HepG2 (cell line): ENCODE results near the gene TFB1M. TPM values are rescaled to one million over a fixed set of nuclear protein-coding genes. Genes with fewer than 3 reads are reported as not detected.

Experiments used
- ATAC-seq: fragments of 200-7000 bp; cut with Tn5 transposase; 3 replicates; pipeline ENCODE4 v1.9.1; 2020; ENCODE audit warnings: mild to moderate bottlenecking, moderate library complexity
- BruUV-seq: library from RNA; stranded (reverse); fragments of 400-500 nt; replicated peaks from 2 replicates; lab custom pipeline; 2021; lab: Mats Ljungman, UMichigan
- CTCF ChIA-PET: fragments of 300-600 bp; formaldehyde crosslinking; extraction: SDS; loops from one replicate; lab custom pipeline; 2021; ENCODE audit warnings: low total read pairs, inconsistent platforms, low intra/inter-chr PET ratio; lab: Yijun Ruan, JAX
- POLR2A ChIA-PET: fragments of 350-600 bp; sonication (Branson Sonifier 250); formaldehyde crosslinking; loops from one replicate; lab custom pipeline; 2020; ENCODE audit warnings: antibody characterized with exemption, inconsistent platforms; lab: Yijun Ruan, JAX
- DNase-seq: peaks from one replicate; pipeline ENCODE4 v3.0.0-alpha.2; 2015; ENCODE audit warnings: low spot score
- FAIRE-seq: peaks from 3 replicates; lab custom pipeline; 2011; peaks lifted over from hg19 to GRCh38; lab: Jason Lieb, UNC
- H2AFZ ChIP-seq: one replicate; pipeline ENCODE4 v1.6.1; 2011; ENCODE audit warnings: low read length, inconsistent platforms
- H3K27ac ChIP-seq: fragments of 300-600 bp; 3 replicates; pipeline ENCODE4 v1.8.0; 2011; ENCODE audit warnings: mixed run types, mild to moderate bottlenecking, mixed read lengths, low read length, inconsistent platforms; ENCODE audit not compliant: insufficient read depth; ENCODE audit errors: extremely low read length
- H3K27me3 ChIP-seq, 2 experiments: fragments of 200-600 bp in 1 of 2; 2 replicates in 1 of 2; 3 replicates in 1 of 2; pipeline versions ENCODE4 v1.6.0 to v1.8.0; 2011; ENCODE audit warnings: low read length in 2 of 2, mild to moderate bottlenecking in 2 of 2, moderate library complexity in 2 of 2, inconsistent platforms in 1 of 2; ENCODE audit not compliant: insufficient read depth in 2 of 2, control insufficient read depth in 1 of 2
- H3K36me3 ChIP-seq, 2 experiments: fragments of 200-600 bp in 1 of 2; replicated peaks in 1 of 2; 2 replicates in 1 of 2; 3 replicates in 1 of 2; pipeline versions ENCODE4 v1.5.1 to v1.8.0; 2011; ENCODE audit warnings: low read length in 2 of 2, inconsistent platforms in 1 of 2; ENCODE audit not compliant: insufficient read depth in 2 of 2, control insufficient read depth in 1 of 2
- H3K4me1 ChIP-seq: 2 replicates; pipeline ENCODE4 v1.5.1; 2012; ENCODE audit warnings: low read length, inconsistent platforms; ENCODE audit not compliant: insufficient read depth
- H3K4me2 ChIP-seq: 2 replicates; pipeline ENCODE4 v1.6.0; 2011; ENCODE audit warnings: low read depth, low read length, inconsistent platforms
- H3K4me3 ChIP-seq, 3 experiments: fragments of 200-600 bp in 1 of 3; sonication (generic), shearing (Covaris generic) in 1 of 3; replicated peaks in 1 of 3; 2 replicates each; pipeline ENCODE4 v1.5.1; 2011 to 2016; ENCODE audit warnings: low read length in 3 of 3, inconsistent platforms in 2 of 3, low read depth in 2 of 3, mild to moderate bottlenecking in 2 of 3, control low read depth in 1 of 3, mixed read lengths in 1 of 3; ENCODE audit not compliant: insufficient read depth in 1 of 3
- H3K79me2 ChIP-seq: one replicate; pipeline ENCODE4 v1.6.1; 2011; ENCODE audit warnings: low read length, inconsistent platforms; ENCODE audit not compliant: insufficient read depth
- H3K9ac ChIP-seq: 2 replicates; pipeline ENCODE4 v1.6.0; 2011; ENCODE audit warnings: mild to moderate bottlenecking, low read depth, low read length, inconsistent platforms; ENCODE audit not compliant: insufficient read depth
- H3K9me3 ChIP-seq: 2 replicates; pipeline ENCODE4 v1.5.1; 2012; ENCODE audit warnings: mild to moderate bottlenecking, low read length
- H4K20me1 ChIP-seq: 2 replicates; pipeline ENCODE4 v1.6.0; 2011; ENCODE audit warnings: inconsistent platforms, mild to moderate bottlenecking, low read length, moderate library complexity; ENCODE audit not compliant: insufficient read depth
- AGO2 ChIP-seq: fragments of 200-400 bp; formaldehyde crosslinking; optimal IDR thresholded peaks from 2 replicates; pipeline ENCODE3; 2017; ENCODE audit warnings: mild to moderate bottlenecking, low read depth, low read length, moderate library complexity
- JDP2 ChIP-seq: sonication (generic); formaldehyde crosslinking; IDR thresholded peaks from 2 replicates; pipeline ENCODE4 v1.8.1; 2022; ENCODE audit warnings: missing genetic modification reagents, borderline replicate concordance
- POLR2AphosphoS5 ChIP-seq: IDR thresholded peaks from 2 replicates; pipeline ENCODE4 v1.6.1; 2012; ENCODE audit warnings: low read depth, low read length
- SMARCC2 ChIP-seq: fragments of 450-650 bp; IDR thresholded peaks from 2 replicates; pipeline ENCODE4 v1.6.1; 2017; ENCODE audit warnings: antibody characterized with exemption, mild to moderate bottlenecking
- ZNF3 ChIP-seq: IDR thresholded peaks from 2 replicates; pipeline ENCODE4 v1.7.0; 2017; ENCODE audit warnings: inconsistent platforms
- WGBS: methylation state at CpG from one replicate; pipeline ENCODE4 v1.1.6; 2017; ENCODE audit warnings: low lambda C conversion rate; 5-methylcytosine and 5-hydroxymethylcytosine counted together
- in situ Hi-C: cut with HindIII; loops from 2 replicates; pipeline ENCODE4 v1.10.0; 2017; ENCODE audit warnings: low pct_unique_long_range_greater_than_20kb; ENCODE audit not compliant: extremely low pct_ligation_motif_present
- intact Hi-C: fragments of 100-400 bp; cut with micrococcal nuclease; formaldehyde crosslinking; loops from one replicate; pipeline ENCODE4 v1.10.0; 2022; ENCODE audit not compliant: unreplicated experiment
- polyA plus RNA-seq, 8 experiments: library from polyadenylated mRNA; depleted of rRNA in 3 of 8; stranded (reverse) in 7 of 8; unstranded in 1 of 8; fragments of >200 nt; fragmentation: Illumina TruSeq in 4 of 8; extraction: Trizol in 4 of 8; gene quantifications; 2 replicates each; pipeline versions ENCODE4 v1.2.1 to v1.2.3, GENCODE V29; 2011 to 2016; ENCODE audit warnings: low read depth in 4 of 8, missing spikeins in 1 of 8, mixed read lengths in 1 of 8; ENCODE audit not compliant: insufficient read depth in 1 of 8
- total RNA-seq, 5 experiments: library from RNA; depleted of rRNA; stranded (reverse); fragments of >200 nt; fragmentation: Illumina TruSeq; extraction: Trizol; gene quantifications; 2 replicates each; pipeline ENCODE4 v1.2.3, GENCODE V29; 2016; ENCODE audit warnings: low read depth in 1 of 5
- TF ChIP-seq, protein P1 (sequence below): sonication (generic); formaldehyde crosslinking; IDR thresholded peaks from 2 replicates; pipeline ENCODE4 v1.8.0; 2022; ENCODE audit warnings: mild to moderate bottlenecking, missing genetic modification reagents, borderline replicate concordance

TFB1M gene
- total and polyA plus RNA-seq, 2 of the 13 experiments (the other 11 are each of a cell fraction or from before 2014, with no cell fraction given): 91.4 to 122 TPM

GRCh38 chr6:155245193-155245592 is 69.1 kb downstream of the TFB1M start (continued):
- TF ChIP-seq, protein P1, sequence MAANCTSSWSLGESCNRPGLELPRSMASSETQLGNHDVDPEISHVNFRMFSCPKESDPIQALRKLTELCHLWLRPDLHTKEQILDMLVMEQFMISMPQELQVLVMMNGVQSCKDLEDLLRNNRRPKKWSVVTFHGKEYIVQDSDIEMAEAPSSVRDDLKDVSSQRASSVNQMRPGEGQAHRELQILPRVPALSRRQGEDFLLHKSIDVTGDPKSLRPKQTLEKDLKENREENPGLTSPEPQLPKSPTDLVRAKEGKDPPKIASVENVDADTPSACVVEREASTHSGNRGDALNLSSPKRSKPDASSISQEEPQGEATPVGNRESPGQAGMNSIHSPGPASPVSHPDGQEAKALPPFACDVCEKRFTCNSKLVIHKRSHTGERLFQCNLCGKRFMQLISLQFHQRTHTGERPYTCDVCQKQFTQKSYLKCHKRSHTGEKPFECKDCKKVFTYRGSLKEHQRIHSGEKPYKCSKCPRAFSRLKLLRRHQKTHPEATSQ (CRISPR knock-in tag): peak; percentile 57; the same call in 1 of the 2 replicates

- Histone ChIP-seq H3K36me3 (peaks cover 1 to 12% of the 10 kb centered on the region in 2 experiments; a peak in 2 of 5 replicates), H2AFZ (no peak overlapping the region), H3K9me3 (no peaks in the 10 kb centered on the region), H3K4me3 (no peak overlapping the region), H4K20me1 (no peaks in the 10 kb centered on the region), H3K27ac (no peak overlapping the region), H3K9ac (no peak overlapping the region), H3K27me3 (no peaks in the 10 kb centered on the region), H3K79me2 (no peaks in the 10 kb centered on the region), H3K4me1 (no peaks in the 10 kb centered on the region), H3K4me2 (no peak overlapping the region)
- BruUV-seq: no TSS peak
- 92% methylated on average over 4 of the region's 4 CpGs for WGBS
- DNase-seq (no peak), ATAC-seq (no peak), FAIRE-seq (no peak)
- ChIA-PET CTCF (no interaction called here), POLR2A (interaction anchor here (1.2 kb wide), 1 partner anchor 68 kb away, joined by 3 read pairs; no protein-coding TSS in a partner anchor)
- intact Hi-C loops: loop anchor here (10.0 kb wide), 1 partner anchor 320 kb away; no protein-coding TSS in a partner anchor
- in situ Hi-C loops: no loop called here
- TF ChIP-seq SMARCC2 (no peak), POLR2AphosphoS5 (0 out of 2 replicates have a peak, but pooled peaks have one; percentile 18), ZNF3 (no peak), AGO2 (peak; percentile 1), JDP2 (CRISPR knock-in tag) (no peak)
These were observed 69.8 kb downstream of the TFB1M start for GRCh38 chr6:155244434-155244833.
